ENCODE data around the gene ANKRD31.
"Not testable (repeated sequence)": the region's sequence is repeated elsewhere in the genome, so short reads cannot be mapped to it uniquely, and the experiment has no call there.

The ANKRD31 gene

DNA sequence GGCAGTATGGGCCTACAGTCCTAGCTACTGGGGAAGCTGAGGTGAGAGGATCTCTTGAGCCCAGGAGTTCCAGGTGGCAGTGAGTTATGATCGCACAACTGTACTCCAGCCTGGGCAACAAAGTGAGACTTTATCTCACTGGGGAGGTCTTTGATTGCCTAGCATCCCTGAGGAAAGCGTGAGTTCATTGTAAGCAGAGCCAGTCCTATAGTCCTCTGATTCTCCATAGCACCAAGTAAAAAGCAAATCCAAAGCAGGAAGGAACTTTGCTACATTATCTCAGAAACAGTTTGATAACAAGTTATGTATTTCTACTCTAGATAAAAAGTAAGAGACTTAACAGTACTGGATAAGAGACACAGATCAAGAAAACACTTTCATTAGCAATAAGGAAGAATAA lies 37.6 kb downstream of the ANKRD31 start:
- no peak for ATAC-seq
- Mint-ChIP-seq H3K9me3 (no peaks in the 10 kb centered on the region), H3K36me3 (no peaks in the 10 kb centered on the region), H3K4me3 (no peak overlapping the region), H3K27ac (no peak overlapping the region), H3K4me1 (no peaks in the 10 kb centered on the region)
- no peak for DNase-seq (ENCODE audit: low spot score in 2 of 2)

DNA sequence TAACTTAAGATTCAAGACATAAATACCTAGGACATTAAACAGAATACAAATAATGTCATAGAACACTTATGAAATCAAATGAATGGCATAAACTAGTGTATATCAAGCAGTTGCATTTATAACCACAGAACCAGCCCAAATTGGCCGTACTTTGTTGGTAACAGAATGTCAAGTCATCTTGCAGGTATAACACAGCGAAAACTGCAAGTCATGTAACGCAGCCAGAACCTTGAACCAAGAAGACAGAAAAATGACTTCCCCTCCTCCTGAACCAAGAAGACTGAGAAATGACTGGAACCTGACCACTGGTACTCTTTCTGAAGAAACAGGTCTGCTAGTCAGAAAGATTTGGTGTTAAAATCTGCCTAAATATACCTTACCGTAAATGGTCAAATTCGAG lies 38.9 kb downstream of the ANKRD31 start:
- ATAC-seq (no peak), DNase-seq (ENCODE audit: low spot score in 2 of 2) (no peak)

DNA sequence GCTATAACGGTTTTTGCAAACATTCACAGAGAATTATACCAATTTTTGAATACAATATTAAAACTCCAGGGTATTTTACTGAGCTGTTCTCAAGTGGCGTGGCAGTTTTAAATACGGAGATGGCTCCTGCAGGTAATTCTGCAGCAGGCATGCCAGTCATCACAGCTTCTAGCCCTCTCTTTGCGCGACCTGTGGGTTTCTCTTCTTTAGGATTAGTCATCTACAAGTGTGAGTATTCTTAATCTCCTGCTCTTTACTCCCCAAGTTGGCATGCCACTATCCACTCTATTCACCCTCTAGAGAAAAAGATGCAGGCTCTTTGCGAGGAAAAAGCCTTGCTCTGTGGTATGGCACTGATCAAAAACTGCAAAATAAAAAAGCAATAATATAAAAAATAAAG lies 43.9 kb downstream of the ANKRD31 start:
- H3K4me1 Mint-ChIP-seq, result no peaks in the 10 kb centered on the region
- DNase-seq (ENCODE audit: low spot score in 2 of 2) (no peak), ATAC-seq (no peak)
- no peaks in the 10 kb centered on the region for H3K36me3 Mint-ChIP-seq
- H3K4me3 Mint-ChIP-seq, result no peak overlapping the region
- no peaks in the 10 kb centered on the region for H3K9me3 Mint-ChIP-seq
- no peak overlapping the region for H3K27ac Mint-ChIP-seq

More for the DNA sequence above, 38.9 kb downstream of the ANKRD31 start:
- no peaks in the 10 kb centered on the region for H3K36me3 Mint-ChIP-seq
- no peak overlapping the region for H3K4me3 Mint-ChIP-seq
- no peaks in the 10 kb centered on the region for H3K4me1 Mint-ChIP-seq
- no peaks in the 10 kb centered on the region for H3K9me3 Mint-ChIP-seq
- H3K27ac Mint-ChIP-seq, result no peak overlapping the region

DNA sequence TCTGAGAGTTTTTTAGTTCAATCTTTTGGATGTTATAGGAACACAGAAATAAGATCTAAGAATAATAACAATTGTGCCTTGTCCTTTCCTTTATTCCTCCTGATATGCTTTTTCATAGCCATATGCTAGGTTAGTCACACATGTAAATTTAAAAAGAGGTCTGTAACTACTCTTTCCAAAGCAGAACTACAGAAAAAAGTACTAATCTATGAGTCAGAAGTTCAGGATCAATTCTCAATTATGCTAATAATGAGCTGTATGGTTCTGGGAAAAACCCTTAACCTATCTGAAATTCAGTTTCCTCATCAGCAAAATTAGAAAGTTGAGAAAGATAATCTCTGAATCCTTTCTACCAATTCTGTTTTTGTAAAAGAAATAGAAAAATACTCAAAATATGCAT lies 44.4 kb downstream of the ANKRD31 start:
- ATAC-seq, result no peak
- DNase-seq (ENCODE audit: low spot score in 2 of 2), result no peak
- H3K27ac Mint-ChIP-seq, result no peak overlapping the region
- H3K9me3 Mint-ChIP-seq, result no peaks in the 10 kb centered on the region
- H3K36me3 Mint-ChIP-seq, result no peaks in the 10 kb centered on the region
- no peak overlapping the region for H3K4me3 Mint-ChIP-seq
- H3K4me1 Mint-ChIP-seq, result no peaks in the 10 kb centered on the region

DNA sequence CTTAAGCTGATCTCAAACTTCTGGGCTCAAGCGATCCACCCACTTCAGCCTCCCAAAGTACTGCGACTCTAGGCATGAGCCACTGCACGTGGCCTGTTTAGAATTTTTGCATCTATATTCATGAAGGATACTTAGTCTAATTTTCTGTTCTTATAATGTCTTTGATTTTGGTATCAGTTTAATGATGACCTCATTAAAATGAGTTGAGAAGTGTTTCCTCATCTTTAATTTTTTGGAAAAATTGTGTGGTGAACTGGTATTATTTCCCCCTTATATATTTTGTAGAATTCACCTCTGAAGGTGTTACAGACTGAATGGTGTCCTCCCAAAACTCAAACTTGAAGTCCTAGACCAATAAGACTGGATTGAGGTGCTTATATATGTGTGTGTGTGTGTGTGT lies 46.5 kb downstream of the ANKRD31 start:
- DNase-seq (ENCODE audit: low spot score in 2 of 2) (no peak), ATAC-seq (no peak)
- no peaks in the 10 kb centered on the region for H3K36me3 Mint-ChIP-seq
- no peaks in the 10 kb centered on the region for H3K4me1 Mint-ChIP-seq
- H3K4me3 Mint-ChIP-seq, result no peak overlapping the region
- no peaks in the 10 kb centered on the region for H3K9me3 Mint-ChIP-seq
- H3K27ac Mint-ChIP-seq, result no peak overlapping the region

DNA sequence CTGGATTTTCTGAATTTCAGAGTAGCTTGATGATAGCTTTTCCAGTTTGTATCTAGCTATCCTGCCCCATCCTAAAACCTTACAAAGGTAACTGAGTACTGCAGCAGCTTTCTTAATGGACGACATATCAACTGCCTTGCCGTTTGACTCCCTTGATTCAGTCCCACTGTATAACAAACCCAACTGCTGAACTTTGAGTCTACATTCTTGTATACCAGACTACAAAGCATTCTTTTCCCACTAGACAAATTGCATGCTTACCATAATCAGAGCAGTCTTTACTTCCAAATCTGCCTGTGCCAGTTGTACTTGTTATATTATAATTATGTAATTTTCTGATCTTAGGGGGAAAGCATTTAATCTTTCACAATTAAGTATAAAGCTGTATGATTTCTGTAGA lies 47.3 kb downstream of the ANKRD31 start:
- Mint-ChIP-seq H3K27ac (no peak overlapping the region), H3K4me1 (peaks cover under 1% of the 10 kb centered on the region), H3K4me3 (no peak overlapping the region), H3K9me3 (no peaks in the 10 kb centered on the region), H3K36me3 (no peaks in the 10 kb centered on the region)
- DNase-seq (ENCODE audit: low spot score in 2 of 2), result no peak
- ATAC-seq, result no peak

DNA sequence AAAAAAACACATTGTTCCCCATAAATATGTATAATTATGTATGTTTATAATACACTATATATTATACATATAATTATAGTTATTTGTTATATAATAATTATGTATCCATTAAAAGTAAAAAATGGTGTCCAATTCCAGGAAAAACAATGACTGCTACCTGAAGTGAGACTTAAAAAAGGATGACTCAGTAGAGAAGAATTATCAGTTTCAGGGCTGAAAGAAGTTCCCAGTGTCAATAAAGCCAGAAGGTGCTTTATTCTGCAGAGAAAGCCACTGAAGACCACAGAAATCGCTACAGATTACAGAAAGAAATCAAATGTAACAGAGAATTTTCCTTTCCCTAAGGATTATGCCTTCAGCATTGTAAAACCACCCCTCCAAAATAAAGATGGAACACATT lies 50.9 kb downstream of the ANKRD31 start:
- Mint-ChIP-seq H3K9me3 (no peaks in the 10 kb centered on the region), H3K4me1 (peaks cover 9% of the 10 kb centered on the region), H3K4me3 (no peak overlapping the region), H3K27ac (no peak overlapping the region), H3K36me3 (no peaks in the 10 kb centered on the region)
- no peak for ATAC-seq
- no peak for DNase-seq (ENCODE audit: low spot score in 2 of 2)

DNA sequence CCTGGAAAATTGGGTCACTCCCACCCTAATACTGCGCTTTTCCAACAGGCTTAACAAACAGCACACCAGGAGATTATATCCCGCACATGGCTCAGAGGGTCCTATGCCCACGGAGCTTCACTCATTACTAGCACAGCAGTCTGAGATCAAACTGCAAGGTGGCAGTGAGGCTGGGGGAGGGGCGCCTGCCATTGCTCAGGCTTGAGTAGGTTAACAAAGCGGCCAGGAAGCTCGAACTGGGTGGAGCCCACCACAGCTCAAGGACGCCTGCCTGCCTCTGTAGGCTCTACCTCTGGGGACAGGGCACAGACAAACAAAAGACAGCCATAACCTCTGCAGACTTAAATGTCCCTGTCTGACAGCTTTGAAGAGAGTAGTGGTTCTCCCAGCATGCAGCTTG lies 60.7 kb downstream of the ANKRD31 start:
- not testable (repeated sequence) for ATAC-seq; H3K27ac Mint-ChIP-seq; DNase-seq (ENCODE audit: low spot score in 2 of 2); H3K4me1 Mint-ChIP-seq; H3K9me3 Mint-ChIP-seq; H3K36me3 Mint-ChIP-seq; H3K4me3 Mint-ChIP-seq

DNA sequence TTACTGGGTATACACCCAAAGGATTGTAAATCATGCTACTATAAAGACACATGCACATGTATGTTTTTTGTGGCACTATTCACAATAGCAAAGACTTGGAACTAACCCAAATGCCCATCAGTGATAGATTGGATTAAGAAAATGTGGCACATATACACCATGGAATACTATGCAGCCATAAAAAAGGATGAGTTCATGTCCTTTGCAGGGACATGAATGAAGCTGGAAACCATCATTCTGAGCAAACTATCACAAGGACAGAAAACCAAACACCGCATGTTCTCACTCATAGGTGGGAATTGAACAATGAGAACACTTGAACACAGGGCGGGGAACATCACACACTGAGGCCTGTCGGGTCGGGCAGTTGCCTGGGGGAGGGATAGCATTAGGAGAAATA lies 61.8 kb downstream of the ANKRD31 start:
- not testable (repeated sequence) for ATAC-seq; DNase-seq (ENCODE audit: low spot score in 2 of 2); H3K9me3 Mint-ChIP-seq; H3K4me1 Mint-ChIP-seq; H3K36me3 Mint-ChIP-seq; H3K27ac Mint-ChIP-seq; H3K4me3 Mint-ChIP-seq

DNA sequence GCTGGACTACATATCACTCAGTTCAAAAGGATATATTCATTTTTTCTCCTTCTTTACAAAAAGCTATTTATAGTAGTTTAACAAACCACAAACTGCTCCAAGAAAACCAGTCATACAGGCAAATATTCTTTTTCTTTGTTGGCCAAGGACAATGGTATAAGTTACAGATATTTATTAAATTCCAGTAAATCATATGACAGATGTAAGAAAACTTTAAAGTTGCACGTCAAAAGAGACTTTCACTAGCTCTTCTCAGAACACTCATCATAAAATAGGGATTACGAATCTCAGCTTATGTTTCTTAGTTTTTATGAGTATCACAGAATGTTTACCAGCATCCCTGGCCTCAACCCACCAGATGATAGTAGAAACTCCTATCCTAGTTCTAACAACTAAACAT lies 67.2 kb downstream of the ANKRD31 start:
- Mint-ChIP-seq H3K27ac (no peak overlapping the region), H3K4me1 (no peaks in the 10 kb centered on the region), H3K9me3 (no peaks in the 10 kb centered on the region), H3K36me3 (no peaks in the 10 kb centered on the region), H3K4me3 (no peak overlapping the region)
- DNase-seq (ENCODE audit: low spot score in 2 of 2) (no peak), ATAC-seq (no peak)

DNA sequence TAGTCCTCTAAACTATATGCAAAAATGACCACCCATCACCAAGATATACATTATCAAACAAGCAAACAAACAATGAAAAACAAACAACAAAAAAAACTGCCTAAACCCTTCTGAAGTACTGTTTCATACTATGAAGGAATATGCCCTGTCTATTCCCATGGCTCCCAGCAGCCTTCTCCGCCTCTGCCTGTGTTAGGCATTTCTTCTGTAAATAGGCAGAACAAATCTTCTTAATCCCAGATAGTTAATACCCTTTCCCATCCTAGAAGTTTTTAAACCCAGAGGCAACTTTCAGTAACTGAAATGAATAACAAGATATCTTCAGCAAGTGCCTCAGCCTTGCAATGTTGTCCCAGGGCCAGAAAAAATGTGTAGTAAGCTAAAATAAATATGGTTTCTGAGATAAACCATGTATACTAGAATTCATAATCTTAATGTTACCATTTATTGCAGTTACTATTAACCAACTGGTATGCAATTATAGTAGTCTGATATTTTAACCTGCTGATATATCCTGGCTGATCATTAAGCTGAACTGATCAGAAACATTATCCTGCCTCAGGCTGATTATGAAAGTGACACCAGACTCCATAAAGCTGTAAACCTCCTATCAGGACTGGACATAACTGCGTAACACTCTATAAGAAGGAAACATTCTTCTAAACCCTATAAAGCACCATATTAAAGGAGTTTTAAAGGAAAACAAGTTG lies 68.5 kb downstream of the ANKRD31 start:
- Mint-ChIP-seq H3K4me1 (no peaks in the 10 kb centered on the region), H3K4me3 (no peak overlapping the region), H3K36me3 (no peaks in the 10 kb centered on the region), H3K9me3 (no peaks in the 10 kb centered on the region), H3K27ac (no peak overlapping the region)
- DNase-seq (ENCODE audit: low spot score in 2 of 2) (no peak), ATAC-seq (no peak)

DNA sequence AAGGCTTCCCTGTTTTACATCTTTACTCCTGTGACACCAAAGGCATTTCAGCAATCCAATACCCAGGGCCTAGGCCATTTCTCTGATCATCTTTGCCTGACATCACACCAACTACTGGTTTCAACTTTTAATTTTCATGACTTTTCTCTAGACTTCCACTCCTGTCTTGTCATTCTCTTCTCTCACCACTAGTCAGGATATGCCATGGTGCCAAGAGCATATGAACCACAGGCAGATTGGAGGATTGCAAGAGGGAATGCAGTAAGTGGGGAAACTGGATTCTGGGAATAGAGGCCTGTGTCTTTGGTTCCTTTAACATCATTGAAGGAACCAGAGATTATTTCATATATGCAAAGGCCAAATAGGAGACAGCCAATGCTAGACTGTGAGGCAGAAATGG lies 69.3 kb downstream of the ANKRD31 start:
- Mint-ChIP-seq H3K36me3 (no peaks in the 10 kb centered on the region), H3K4me1 (no peaks in the 10 kb centered on the region), H3K27ac (no peak overlapping the region), H3K4me3 (no peak overlapping the region), H3K9me3 (no peaks in the 10 kb centered on the region)
- DNase-seq (ENCODE audit: low spot score in 2 of 2) (no peak), ATAC-seq (no peak)

DNA sequence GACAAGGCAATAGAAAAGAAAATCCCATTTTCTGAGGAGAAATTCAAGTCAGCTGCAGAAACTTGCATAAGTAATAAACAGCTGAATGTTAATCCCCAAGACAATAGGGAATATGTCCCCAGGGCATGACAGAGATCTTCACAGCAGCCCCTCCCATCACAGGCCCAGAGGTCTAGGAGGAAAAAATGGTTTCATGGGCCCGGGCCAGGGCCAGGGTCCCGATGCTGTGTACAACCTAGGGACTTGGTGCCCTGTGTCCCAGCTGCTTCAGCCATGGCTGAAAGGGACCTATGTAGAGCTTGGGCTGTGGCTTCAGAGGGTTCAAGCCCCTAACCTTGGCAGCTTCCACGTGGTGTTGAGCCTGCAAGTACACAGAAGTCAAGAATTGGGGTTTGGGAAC lies 75.2 kb downstream of the ANKRD31 start:
- H3K36me3 Mint-ChIP-seq; DNase-seq (ENCODE audit: low spot score in 2 of 2); H3K27ac Mint-ChIP-seq; H3K4me1 Mint-ChIP-seq; H3K4me3 Mint-ChIP-seq; ATAC-seq: not testable (repeated sequence)
- H3K9me3 Mint-ChIP-seq, result peaks cover 11% of the 10 kb centered on the region

DNA sequence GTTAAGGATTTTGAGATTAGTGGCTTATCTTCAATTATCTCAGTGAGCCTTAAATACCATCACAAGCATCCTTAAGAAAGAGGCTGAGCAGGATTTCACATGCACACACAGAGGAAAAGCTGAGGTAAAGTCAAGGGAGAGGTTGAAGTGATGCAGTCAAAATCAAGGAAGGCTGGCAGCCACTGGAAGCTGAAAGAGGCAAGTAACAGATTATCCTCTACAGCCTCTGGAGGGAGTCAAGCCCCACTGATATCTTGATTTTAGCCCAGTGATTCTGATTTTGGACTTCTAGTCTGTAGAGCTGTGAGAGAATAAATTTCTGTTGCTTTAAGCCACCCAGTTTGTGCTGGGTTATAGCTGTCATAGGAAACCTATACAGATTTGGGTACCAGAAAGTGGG lies 80.1 kb downstream of the ANKRD31 start:
- Mint-ChIP-seq H3K27ac (no peak overlapping the region), H3K4me1 (no peaks in the 10 kb centered on the region), H3K4me3 (no peak overlapping the region), H3K36me3 (no peaks in the 10 kb centered on the region), H3K9me3 (peaks cover 16% of the 10 kb centered on the region)
- DNase-seq (ENCODE audit: low spot score in 2 of 2) (no peak), ATAC-seq (no peak)

DNA sequence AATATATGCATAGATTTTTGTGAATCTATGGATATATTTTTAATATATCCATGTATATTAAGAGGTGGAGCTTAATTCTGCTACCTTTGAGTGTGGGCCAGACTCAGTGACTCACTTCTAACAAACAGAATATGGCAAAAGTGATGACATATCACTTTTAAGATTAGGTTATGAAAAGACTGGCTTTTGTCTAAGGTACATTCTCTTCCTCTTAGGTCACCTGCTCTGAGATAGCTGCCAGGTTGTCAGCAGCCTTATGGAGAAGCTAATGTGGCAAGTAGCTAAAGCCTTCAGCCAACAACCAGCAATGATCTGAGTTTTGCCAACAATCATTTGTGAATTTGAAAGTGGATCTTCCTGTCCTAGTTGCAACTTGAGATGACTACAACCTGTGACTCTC lies 83.8 kb downstream of the ANKRD31 start:
- ATAC-seq (no peak), DNase-seq (ENCODE audit: low spot score in 2 of 2) (no peak)
- Mint-ChIP-seq H3K9me3 (peaks cover 10% of the 10 kb centered on the region), H3K4me1 (no peaks in the 10 kb centered on the region), H3K36me3 (no peaks in the 10 kb centered on the region), H3K27ac (no peak overlapping the region), H3K4me3 (no peak overlapping the region)

DNA sequence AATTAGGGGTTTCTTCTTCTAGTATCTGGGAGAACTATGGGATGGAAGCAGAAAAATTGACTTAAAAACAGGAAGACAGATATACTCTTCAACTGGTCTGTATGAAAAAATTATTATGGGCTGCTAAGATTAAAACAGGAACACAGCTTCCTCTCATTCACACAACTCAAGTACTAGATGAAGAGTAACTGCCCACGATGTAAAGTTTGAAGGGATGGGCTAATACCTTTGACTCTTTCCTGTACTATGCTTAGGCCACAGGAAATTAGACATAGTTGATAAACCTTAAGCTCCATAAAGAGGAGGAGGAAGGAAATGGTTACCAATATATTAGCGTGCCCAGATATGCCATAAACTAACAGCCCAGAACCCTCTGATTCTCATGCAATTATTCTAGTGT lies 88.6 kb downstream of the ANKRD31 start:
- ATAC-seq (no peak), DNase-seq (ENCODE audit: low spot score in 2 of 2) (no peak)
- no peaks in the 10 kb centered on the region for H3K36me3 Mint-ChIP-seq
- H3K9me3 Mint-ChIP-seq, result peaks cover 5% of the 10 kb centered on the region
- H3K4me3 Mint-ChIP-seq, result no peak overlapping the region
- no peak overlapping the region for H3K27ac Mint-ChIP-seq
- no peaks in the 10 kb centered on the region for H3K4me1 Mint-ChIP-seq

All from stimulated activated effector memory CD8-positive, alpha-beta T cell treated with anti-CD3 and anti-CD28 coated beads, Interleukin-12 subunit alpha, Interleukin-12 subunit beta, amount 100 ng/mL, for 72 hours (primary cell).